Memory B cell (primary cell): ENCODE results near the gene TMC5.

Source experiments
- ATAC-seq: fragments of 150-1000 bp; cut with Tn5 transposase; 2 replicates; pipeline ENCODE4 v1.10.0; 2021; ENCODE audit warnings: low read depth, mild to moderate bottlenecking, moderate library complexity
- DNase-seq, 2 donors: peaks; one replicate each; pipeline ENCODE4 v3.0.0; 2022; ENCODE audit warnings: low spot score in 2 of 2
- H3K27ac Mint-ChIP-seq: one replicate; pipeline ENCODE4 v1.8.0; 2022; ENCODE audit warnings: mild to moderate bottlenecking, moderate library complexity, mixed read lengths
- H3K27me3 Mint-ChIP-seq: one replicate; pipeline ENCODE4 v1.8.0; 2022; ENCODE audit warnings: mixed read lengths
- H3K36me3 Mint-ChIP-seq: one replicate; pipeline ENCODE4 v1.8.0; 2022; ENCODE audit warnings: mild to moderate bottlenecking, mixed read lengths
- H3K4me1 Mint-ChIP-seq: one replicate; pipeline ENCODE4 v1.8.0; 2022; ENCODE audit warnings: mixed read lengths
- H3K4me3 Mint-ChIP-seq: one replicate; pipeline ENCODE4 v1.8.0; 2022; ENCODE audit warnings: mild to moderate bottlenecking, moderate library complexity, mixed read lengths
- H3K9me3 Mint-ChIP-seq: one replicate; pipeline ENCODE4 v1.8.0; 2022; ENCODE audit warnings: mixed read lengths

The TMC5 gene

GRCh38 chr16:19418200-19418599, 517 bp downstream of the TMC5 start:
- Mint-ChIP-seq H3K9me3 (peaks cover 6% of the 10 kb centered on the region), H3K4me3 (no peak overlapping the region), H3K4me1 (no peaks in the 10 kb centered on the region), H3K27me3 (peaks cover 12% of the 10 kb centered on the region), H3K27ac (no peak overlapping the region), H3K36me3 (peaks cover 5% of the 10 kb centered on the region)
- ATAC-seq: no peak
- DNase-seq: no peak

GRCh38 chr16:19419698-19420075, 2.0 kb downstream of the TMC5 start:
- ATAC-seq: no peak
- no peaks in the 10 kb centered on the region for H3K4me1 Mint-ChIP-seq
- H3K27me3 Mint-ChIP-seq: peaks cover 8% of the 10 kb centered on the region
- no peak overlapping the region for H3K4me3 Mint-ChIP-seq
- H3K36me3 Mint-ChIP-seq: peaks cover 5% of the 10 kb centered on the region
- no peak for DNase-seq
- H3K9me3 Mint-ChIP-seq: peaks cover 6% of the 10 kb centered on the region
- H3K27ac Mint-ChIP-seq: no peak overlapping the region

- H3K27me3 Mint-ChIP-seq: peaks cover 8% of the 10 kb centered on the region
- H3K4me1 Mint-ChIP-seq: no peaks in the 10 kb centered on the region
- DNase-seq: no peak
- H3K4me3 Mint-ChIP-seq: no peak overlapping the region
- H3K36me3 Mint-ChIP-seq: peaks cover 5% of the 10 kb centered on the region
- no peak overlapping the region for H3K27ac Mint-ChIP-seq
- peaks cover 6% of the 10 kb centered on the region for H3K9me3 Mint-ChIP-seq
- no peak for ATAC-seq
Observed at GRCh38 chr16:19424478-19424877, 6.8 kb downstream of the TMC5 start.

GRCh38 chr16:19430345-19430744, 12.7 kb downstream of the TMC5 start:
- no peak overlapping the region for H3K27ac Mint-ChIP-seq
- ATAC-seq (no peak), DNase-seq (no peak)
- peaks cover 12% of the 10 kb centered on the region for H3K27me3 Mint-ChIP-seq
- peaks cover 3% of the 10 kb centered on the region for H3K9me3 Mint-ChIP-seq
- no peak overlapping the region for H3K4me3 Mint-ChIP-seq
- peaks cover 3% of the 10 kb centered on the region for H3K4me1 Mint-ChIP-seq
- H3K36me3 Mint-ChIP-seq: no peaks in the 10 kb centered on the region

- H3K4me3 Mint-ChIP-seq: no peak overlapping the region
- H3K27me3 Mint-ChIP-seq: peaks cover 15% of the 10 kb centered on the region
- H3K36me3 Mint-ChIP-seq: no peaks in the 10 kb centered on the region
- peaks cover 3% of the 10 kb centered on the region for H3K4me1 Mint-ChIP-seq
- H3K27ac Mint-ChIP-seq: no peak overlapping the region
- ATAC-seq: no peak
- no peak for DNase-seq
- H3K9me3 Mint-ChIP-seq: peaks cover 3% of the 10 kb centered on the region
Observed at GRCh38 chr16:19431636-19432340, 14.1 kb downstream of the TMC5 start.

GRCh38 chr16:19432429-19432828, 14.7 kb downstream of the TMC5 start:
- peaks cover 3% of the 10 kb centered on the region for H3K9me3 Mint-ChIP-seq
- H3K27me3 Mint-ChIP-seq: peaks cover 15% of the 10 kb centered on the region
- ATAC-seq (no peak), DNase-seq (no peak)
- H3K27ac Mint-ChIP-seq: no peak overlapping the region
- peaks cover 5% of the 10 kb centered on the region for H3K4me1 Mint-ChIP-seq
- H3K4me3 Mint-ChIP-seq: no peak overlapping the region
- no peaks in the 10 kb centered on the region for H3K36me3 Mint-ChIP-seq

- Mint-ChIP-seq H3K36me3 (no peaks in the 10 kb centered on the region), H3K4me1 (peaks cover 10% of the 10 kb centered on the region), H3K4me3 (no peak overlapping the region), H3K27me3 (peaks cover 10% of the 10 kb centered on the region), H3K27ac (no peak overlapping the region), H3K9me3 (peaks cover 3% of the 10 kb centered on the region)
- DNase-seq: no peak
- no peak for ATAC-seq
Observed at GRCh38 chr16:19434584-19434983, 16.9 kb downstream of the TMC5 start.

GRCh38 chr16:19436540-19436939, 18.9 kb downstream of the TMC5 start:
- H3K4me3 Mint-ChIP-seq: no peak overlapping the region
- H3K9me3 Mint-ChIP-seq: peaks cover 3% of the 10 kb centered on the region
- H3K27ac Mint-ChIP-seq: no peak overlapping the region
- DNase-seq (no peak), ATAC-seq (peak; percentile 26)
- H3K4me1 Mint-ChIP-seq: peaks cover 10% of the 10 kb centered on the region
- H3K36me3 Mint-ChIP-seq: no peaks in the 10 kb centered on the region
- peaks cover 8% of the 10 kb centered on the region for H3K27me3 Mint-ChIP-seq

GRCh38 chr16:19437280-19437679, 19.6 kb downstream of the TMC5 start:
- H3K27me3 Mint-ChIP-seq: peaks cover 7% of the 10 kb centered on the region
- H3K27ac Mint-ChIP-seq: no peak overlapping the region
- peak; percentile 45 for ATAC-seq
- H3K9me3 Mint-ChIP-seq: peaks cover 2% of the 10 kb centered on the region
- H3K4me3 Mint-ChIP-seq: no peak overlapping the region
- H3K4me1 Mint-ChIP-seq: peaks cover 10% of the 10 kb centered on the region
- no peaks in the 10 kb centered on the region for H3K36me3 Mint-ChIP-seq
- DNase-seq: no peak

GRCh38 chr16:19438739-19439138, 21.1 kb downstream of the TMC5 start:
- DNase-seq (no peak), ATAC-seq (no peak)
- Mint-ChIP-seq H3K9me3 (peaks cover 3% of the 10 kb centered on the region), H3K27ac (no peak overlapping the region), H3K27me3 (peaks cover 11% of the 10 kb centered on the region), H3K4me3 (no peak overlapping the region), H3K4me1 (peaks cover 7% of the 10 kb centered on the region), H3K36me3 (peaks cover 2% of the 10 kb centered on the region)

- peaks cover 12% of the 10 kb centered on the region for H3K27me3 Mint-ChIP-seq
- no peak overlapping the region for H3K4me3 Mint-ChIP-seq
- no peak for DNase-seq
- H3K27ac Mint-ChIP-seq: no peak overlapping the region
- peaks cover 3% of the 10 kb centered on the region for H3K9me3 Mint-ChIP-seq
- H3K36me3 Mint-ChIP-seq: peaks cover 2% of the 10 kb centered on the region
- H3K4me1 Mint-ChIP-seq: peaks cover 7% of the 10 kb centered on the region
- no peak for ATAC-seq
Observed at GRCh38 chr16:19439483-19439882, 21.8 kb downstream of the TMC5 start.

- no peak overlapping the region for H3K27ac Mint-ChIP-seq
- peaks cover 10% of the 10 kb centered on the region for H3K27me3 Mint-ChIP-seq
- no peak overlapping the region for H3K4me3 Mint-ChIP-seq
- peaks cover 3% of the 10 kb centered on the region for H3K9me3 Mint-ChIP-seq
- ATAC-seq: no peak
- no peaks in the 10 kb centered on the region for H3K4me1 Mint-ChIP-seq
- DNase-seq: no peak
- peaks cover 2% of the 10 kb centered on the region for H3K36me3 Mint-ChIP-seq
Observed at GRCh38 chr16:19443659-19444058, 26.0 kb downstream of the TMC5 start.

GRCh38 chr16:19446300-19446846, 28.7 kb downstream of the TMC5 start:
- H3K4me1 Mint-ChIP-seq: no peaks in the 10 kb centered on the region
- no peak for ATAC-seq
- H3K9me3 Mint-ChIP-seq: peaks cover 3% of the 10 kb centered on the region
- H3K27me3 Mint-ChIP-seq: peaks cover 11% of the 10 kb centered on the region
- no peak overlapping the region for H3K27ac Mint-ChIP-seq
- no peak for DNase-seq
- no peak overlapping the region for H3K4me3 Mint-ChIP-seq
- H3K36me3 Mint-ChIP-seq: peaks cover 2% of the 10 kb centered on the region

GRCh38 chr16:19446886-19447285, 29.2 kb downstream of the TMC5 start:
- peaks cover 3% of the 10 kb centered on the region for H3K9me3 Mint-ChIP-seq
- H3K4me3 Mint-ChIP-seq: no peak overlapping the region
- H3K27me3 Mint-ChIP-seq: peaks cover 11% of the 10 kb centered on the region

GRCh38 chr16:19450186-19450585, 32.5 kb downstream of the TMC5 start:
- H3K4me1 Mint-ChIP-seq: no peaks in the 10 kb centered on the region
- no peak for DNase-seq
- no peak overlapping the region for H3K27ac Mint-ChIP-seq
- no peak overlapping the region for H3K4me3 Mint-ChIP-seq
- ATAC-seq: no peak
- H3K27me3 Mint-ChIP-seq: peaks cover 4% of the 10 kb centered on the region
- H3K9me3 Mint-ChIP-seq: no peaks in the 10 kb centered on the region
- no peaks in the 10 kb centered on the region for H3K36me3 Mint-ChIP-seq

More at GRCh38 chr16:19446886-19447285, 29.2 kb downstream of the TMC5 start:
- Mint-ChIP-seq H3K4me1 (no peaks in the 10 kb centered on the region), H3K36me3 (peaks cover 2% of the 10 kb centered on the region), H3K27ac (no peak overlapping the region)
- ATAC-seq: no peak
- DNase-seq: no peak
